Loucy (cell line): Measurements from ENCODE around the gene SPATA31D3.

Source experiments
- EZH2phosphoT487 ChIP-seq: fragments of 200-600 bp; IDR thresholded peaks from 2 replicates; pipeline ENCODE4 v1.6.1; 2018; ENCODE audit warnings: antibody characterized with exemption, mild to moderate bottlenecking, moderate library complexity, borderline replicate concordance
- TF ChIP-seq, protein P1 (sequence below): fragments of 200-600 bp; sonication (generic); conservative IDR thresholded peaks from 2 replicates; pipeline ENCODE4 v1.5.1; 2014; ENCODE audit warnings: mild to moderate bottlenecking, antibody characterized with exemption, low read length

GRCh38 chr9:81968026-81968425 lies 24.7 kb downstream of the SPATA31D3 start:
- TF ChIP-seq, protein P1, sequence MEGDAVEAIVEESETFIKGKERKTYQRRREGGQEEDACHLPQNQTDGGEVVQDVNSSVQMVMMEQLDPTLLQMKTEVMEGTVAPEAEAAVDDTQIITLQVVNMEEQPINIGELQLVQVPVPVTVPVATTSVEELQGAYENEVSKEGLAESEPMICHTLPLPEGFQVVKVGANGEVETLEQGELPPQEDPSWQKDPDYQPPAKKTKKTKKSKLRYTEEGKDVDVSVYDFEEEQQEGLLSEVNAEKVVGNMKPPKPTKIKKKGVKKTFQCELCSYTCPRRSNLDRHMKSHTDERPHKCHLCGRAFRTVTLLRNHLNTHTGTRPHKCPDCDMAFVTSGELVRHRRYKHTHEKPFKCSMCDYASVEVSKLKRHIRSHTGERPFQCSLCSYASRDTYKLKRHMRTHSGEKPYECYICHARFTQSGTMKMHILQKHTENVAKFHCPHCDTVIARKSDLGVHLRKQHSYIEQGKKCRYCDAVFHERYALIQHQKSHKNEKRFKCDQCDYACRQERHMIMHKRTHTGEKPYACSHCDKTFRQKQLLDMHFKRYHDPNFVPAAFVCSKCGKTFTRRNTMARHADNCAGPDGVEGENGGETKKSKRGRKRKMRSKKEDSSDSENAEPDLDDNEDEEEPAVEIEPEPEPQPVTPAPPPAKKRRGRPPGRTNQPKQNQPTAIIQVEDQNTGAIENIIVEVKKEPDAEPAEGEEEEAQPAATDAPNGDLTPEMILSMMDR, result no peak
- TF ChIP-seq EZH2phosphoT487, result no peak
